ENCODE measurements around the gene ARHGAP6. TPM values are rescaled to one million over a fixed set of nuclear protein-coding genes. Genes with fewer than 3 reads are reported as not detected.
A peak's percentile ranks its signal among the peaks of the same experiment; 100 is the strongest.

ARHGAP6 gene
- polyA plus RNA-seq, 1 donor, result 5.1 TPM

DNA sequence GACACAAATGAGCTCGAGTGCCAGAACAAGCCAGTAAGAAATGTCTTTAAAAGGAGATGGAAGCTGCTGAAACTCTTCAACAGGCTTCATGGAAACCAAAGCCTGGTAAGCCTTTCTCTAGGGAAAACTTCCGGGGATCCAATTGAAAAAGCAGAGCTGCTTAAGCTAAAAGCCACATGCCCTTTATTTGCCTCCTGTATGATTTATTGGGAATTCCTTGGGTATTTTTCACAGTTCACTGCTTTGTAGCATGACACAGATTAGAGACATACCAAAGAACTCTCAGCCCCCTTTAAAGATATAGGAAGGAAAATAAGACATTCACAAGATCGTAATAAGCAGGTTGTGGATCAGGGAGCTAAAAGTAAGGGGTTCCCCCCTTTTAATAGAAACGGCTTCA, 6.5 kb upstream of the ARHGAP6 start:
- no peaks in the 10 kb centered on the region for H3K9me3 ChIP-seq (ENCODE audit: control insufficient read depth, low read depth, low read length)
- no peaks in the 10 kb centered on the region for H3K36me3 ChIP-seq (ENCODE audit: control insufficient read depth, insufficient read depth, low read length)
- no peaks in the 10 kb centered on the region for H3K4me1 ChIP-seq (ENCODE audit: control insufficient read depth, insufficient read depth, low read length)
- no peak overlapping the region for H3K27ac ChIP-seq (ENCODE audit: low read length)
- DNase-seq, result no peak
- peaks cover 4% of the 10 kb centered on the region for H3K27me3 ChIP-seq (ENCODE audit: control insufficient read depth, insufficient read depth, low read length)
- H3K4me3 ChIP-seq (ENCODE audit: low read length), result no peak overlapping the region
- WGBS (ENCODE audit: insufficient coverage, low lambda C conversion rate), result no CpG with 5 or more reads among the region's 4 CpGs

DNA sequence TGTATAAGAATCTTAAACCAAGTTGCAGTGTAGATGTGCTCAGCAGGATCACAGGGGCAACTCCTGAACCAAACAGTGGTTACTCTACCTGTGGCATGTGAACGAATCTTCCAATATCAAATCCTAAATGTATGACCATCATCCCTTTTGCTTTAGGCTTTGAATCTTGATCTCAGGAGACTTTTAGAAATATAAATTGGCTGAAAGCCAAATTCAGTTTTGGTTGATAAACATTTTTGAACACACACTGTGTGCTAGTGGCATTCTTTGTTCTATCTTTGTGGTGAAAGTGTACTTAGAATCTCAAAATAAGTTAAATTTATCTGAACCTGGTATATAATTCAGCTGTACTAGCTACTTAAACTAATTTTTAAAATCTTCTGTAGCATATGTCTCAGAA, 4.6 kb upstream of the ARHGAP6 start:
- Histone ChIP-seq H3K9me3 (ENCODE audit: control insufficient read depth, low read depth, low read length) (no peaks in the 10 kb centered on the region), H3K27me3 (ENCODE audit: control insufficient read depth, insufficient read depth, low read length) (peaks cover 12% of the 10 kb centered on the region), H3K36me3 (ENCODE audit: control insufficient read depth, insufficient read depth, low read length) (no peaks in the 10 kb centered on the region), H3K4me3 (ENCODE audit: low read length) (no peak overlapping the region), H3K27ac (ENCODE audit: low read length) (no peak overlapping the region), H3K4me1 (ENCODE audit: control insufficient read depth, insufficient read depth, low read length) (no peaks in the 10 kb centered on the region)
- DNase-seq, result no peak
- WGBS (ENCODE audit: insufficient coverage, low lambda C conversion rate), result no CpG with 5 or more reads among the region's 1 CpG

DNA sequence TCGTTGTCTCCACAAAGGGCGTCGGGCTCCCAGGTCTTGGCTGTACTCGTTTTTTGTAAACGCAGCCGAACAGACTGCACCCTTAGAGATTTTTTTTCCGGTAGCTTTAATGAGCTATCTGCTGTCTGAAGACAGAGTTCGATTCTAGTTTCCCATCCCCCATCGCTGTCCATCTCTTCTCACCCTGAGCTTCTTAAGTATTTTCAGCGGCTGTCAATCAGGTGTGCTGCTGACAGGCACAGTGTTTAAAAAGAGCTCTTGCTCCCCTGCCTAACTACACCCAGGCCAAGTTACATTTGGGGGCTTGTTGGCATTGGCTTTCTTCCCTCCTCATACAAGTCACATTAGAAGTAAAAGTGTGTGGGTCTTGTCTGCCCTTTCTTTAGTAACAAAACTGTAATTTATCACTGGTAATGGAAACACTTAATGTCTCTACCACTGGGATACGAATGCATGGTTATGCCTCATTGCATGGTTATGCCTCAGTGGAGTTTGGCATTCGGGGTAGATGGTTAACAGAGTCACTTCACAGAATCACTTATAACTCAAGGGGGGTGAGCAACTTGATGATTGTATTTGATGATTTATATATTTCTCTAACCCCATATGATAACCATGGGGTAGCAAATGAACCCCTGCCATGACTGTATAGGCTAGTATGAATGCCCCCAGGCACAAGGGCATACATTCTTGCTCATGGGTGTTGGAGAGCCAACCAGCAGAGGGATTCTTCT, 1.4 kb upstream of the ARHGAP6 start:
- WGBS (ENCODE audit: insufficient coverage, low lambda C conversion rate), result no CpG with 5 or more reads among the region's 12 CpGs
- no peak overlapping the region for H3K4me3 ChIP-seq (ENCODE audit: low read length)
- H3K27ac ChIP-seq (ENCODE audit: low read length), result no peak overlapping the region

DNA sequence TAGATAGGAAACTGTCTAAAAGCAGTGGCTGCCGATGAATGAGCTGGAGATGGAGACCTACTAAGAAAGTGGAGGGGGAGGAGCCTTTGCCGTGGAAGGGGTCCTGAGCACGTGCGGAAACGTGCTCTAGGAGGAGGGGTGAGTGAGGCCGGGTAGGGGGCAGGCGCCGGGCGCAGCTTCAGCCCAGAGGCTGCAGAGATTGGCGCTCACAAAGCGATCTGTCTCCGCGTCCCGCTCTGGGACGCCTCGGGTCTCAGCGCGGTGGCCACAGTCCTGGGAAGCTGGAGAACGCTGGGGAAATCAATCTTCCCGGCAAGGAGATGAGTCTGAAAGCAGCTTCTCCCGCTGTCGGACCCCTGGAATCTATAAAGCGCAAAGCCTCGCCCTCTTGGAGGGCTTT, 444 bp upstream of the ARHGAP6 start:
- no peak overlapping the region for H3K27ac ChIP-seq (ENCODE audit: low read length)
- no peaks in the 10 kb centered on the region for H3K36me3 ChIP-seq (ENCODE audit: control insufficient read depth, insufficient read depth, low read length)
- DNase-seq, result peak in 1 of 2 donors; percentile 18
- H3K4me1 ChIP-seq (ENCODE audit: control insufficient read depth, insufficient read depth, low read length), result no peaks in the 10 kb centered on the region
- peak overlapping the region; percentile 47 for H3K4me3 ChIP-seq (ENCODE audit: low read length)
- no peaks in the 10 kb centered on the region for H3K9me3 ChIP-seq (ENCODE audit: control insufficient read depth, low read depth, low read length)
- no CpG with 5 or more reads among the region's 24 CpGs for WGBS (ENCODE audit: insufficient coverage, low lambda C conversion rate)
- H3K27me3 ChIP-seq (ENCODE audit: control insufficient read depth, insufficient read depth, low read length), result peaks cover 17% of the 10 kb centered on the region

More for the DNA sequence above, 1.4 kb upstream of the ARHGAP6 start:
- DNase-seq, result no peak
- Histone ChIP-seq H3K27me3 (ENCODE audit: control insufficient read depth, insufficient read depth, low read length) (peaks cover 17% of the 10 kb centered on the region), H3K4me1 (ENCODE audit: control insufficient read depth, insufficient read depth, low read length) (no peaks in the 10 kb centered on the region), H3K9me3 (ENCODE audit: control insufficient read depth, low read depth, low read length) (no peaks in the 10 kb centered on the region), H3K36me3 (ENCODE audit: control insufficient read depth, insufficient read depth, low read length) (no peaks in the 10 kb centered on the region)

DNA sequence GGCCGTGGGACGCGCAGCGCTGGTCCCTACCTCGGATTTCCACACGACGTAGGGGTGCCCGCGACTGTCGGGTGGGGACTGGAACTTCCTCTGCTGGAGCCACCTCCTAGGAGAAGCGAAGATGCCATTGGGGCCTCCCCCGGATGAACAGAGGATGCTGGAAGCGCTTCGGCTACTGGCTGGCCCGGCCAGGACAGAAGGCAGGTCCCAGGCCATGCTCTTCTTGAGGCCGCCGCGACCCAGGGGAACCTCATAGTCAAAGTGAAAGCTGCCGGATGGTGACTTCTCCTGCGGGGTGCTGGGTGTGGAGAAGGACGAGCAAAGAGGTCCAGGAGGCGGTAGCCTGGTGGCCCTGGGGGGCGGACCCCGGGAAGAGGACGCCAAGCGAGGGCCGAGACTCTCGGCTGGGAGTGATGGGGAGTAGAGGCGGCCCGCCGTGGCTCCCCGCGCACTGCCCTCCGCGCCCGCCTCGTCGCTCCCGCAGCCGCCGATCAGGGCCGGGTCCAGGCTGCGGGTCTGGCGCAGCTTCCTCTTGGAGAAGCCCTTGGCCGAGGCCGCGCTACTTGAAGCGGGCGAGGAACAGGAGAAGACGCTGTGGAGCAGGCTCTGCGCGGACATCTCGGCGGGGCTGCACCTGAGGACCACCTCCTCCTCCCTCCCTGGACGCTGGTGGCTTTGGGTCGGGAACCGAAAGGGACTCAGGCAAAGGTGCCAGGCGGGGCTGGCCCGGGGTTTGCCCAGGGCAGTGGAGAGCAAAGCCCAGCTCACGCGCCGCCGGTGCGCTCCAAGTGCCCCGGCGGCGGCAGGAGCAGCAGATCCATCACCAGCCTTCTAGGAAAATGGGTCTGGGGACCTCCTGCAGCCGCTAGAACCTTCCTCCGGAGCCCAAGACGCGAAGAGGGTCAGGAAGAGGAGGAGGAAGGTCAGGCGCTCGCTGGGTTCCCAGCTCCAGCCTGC, 1.2 kb downstream of the ARHGAP6 start:
- peak in 1 of 2 donors; percentile 19 for DNase-seq
- no peaks in the 10 kb centered on the region for H3K4me1 ChIP-seq (ENCODE audit: control insufficient read depth, insufficient read depth, low read length)
- peak overlapping the region; percentile 33 for H3K27ac ChIP-seq (ENCODE audit: low read length)
- H3K4me3 ChIP-seq (ENCODE audit: low read length), result peak overlapping the region; percentile 47
- H3K9me3 ChIP-seq (ENCODE audit: control insufficient read depth, low read depth, low read length), result no peaks in the 10 kb centered on the region
- no CpG with 5 or more reads among the region's 73 CpGs for WGBS (ENCODE audit: insufficient coverage, low lambda C conversion rate)
- H3K27me3 ChIP-seq (ENCODE audit: control insufficient read depth, insufficient read depth, low read length), result peaks cover 17% of the 10 kb centered on the region
- no peaks in the 10 kb centered on the region for H3K36me3 ChIP-seq (ENCODE audit: control insufficient read depth, insufficient read depth, low read length)

DNA sequence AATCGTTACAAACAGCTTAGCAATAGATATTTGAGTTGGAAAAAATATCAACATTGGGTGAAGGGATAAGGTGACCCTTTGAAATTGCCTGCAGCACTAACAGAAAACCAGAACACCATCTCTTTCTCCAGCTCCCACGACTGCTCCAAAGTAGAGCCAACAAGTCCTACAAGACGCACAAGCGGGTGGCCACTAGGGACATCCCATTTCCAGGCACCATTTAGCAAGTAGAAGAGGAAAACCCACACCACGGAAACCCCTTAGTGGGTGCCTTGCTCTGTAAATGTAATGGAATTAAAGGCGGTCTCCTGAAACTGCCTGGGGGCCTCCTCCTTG, 1.9 kb downstream of the ARHGAP6 start:
- Histone ChIP-seq H3K9me3 (ENCODE audit: control insufficient read depth, low read depth, low read length) (no peaks in the 10 kb centered on the region), H3K4me1 (ENCODE audit: control insufficient read depth, insufficient read depth, low read length) (no peaks in the 10 kb centered on the region), H3K36me3 (ENCODE audit: control insufficient read depth, insufficient read depth, low read length) (no peaks in the 10 kb centered on the region), H3K27me3 (ENCODE audit: control insufficient read depth, insufficient read depth, low read length) (peaks cover 17% of the 10 kb centered on the region), H3K4me3 (ENCODE audit: low read length) (peak overlapping the region; percentile 47), H3K27ac (ENCODE audit: low read length) (no peak overlapping the region)
- WGBS (ENCODE audit: insufficient coverage, low lambda C conversion rate), result no CpG with 5 or more reads among the region's 6 CpGs
- no peak for DNase-seq

DNA sequence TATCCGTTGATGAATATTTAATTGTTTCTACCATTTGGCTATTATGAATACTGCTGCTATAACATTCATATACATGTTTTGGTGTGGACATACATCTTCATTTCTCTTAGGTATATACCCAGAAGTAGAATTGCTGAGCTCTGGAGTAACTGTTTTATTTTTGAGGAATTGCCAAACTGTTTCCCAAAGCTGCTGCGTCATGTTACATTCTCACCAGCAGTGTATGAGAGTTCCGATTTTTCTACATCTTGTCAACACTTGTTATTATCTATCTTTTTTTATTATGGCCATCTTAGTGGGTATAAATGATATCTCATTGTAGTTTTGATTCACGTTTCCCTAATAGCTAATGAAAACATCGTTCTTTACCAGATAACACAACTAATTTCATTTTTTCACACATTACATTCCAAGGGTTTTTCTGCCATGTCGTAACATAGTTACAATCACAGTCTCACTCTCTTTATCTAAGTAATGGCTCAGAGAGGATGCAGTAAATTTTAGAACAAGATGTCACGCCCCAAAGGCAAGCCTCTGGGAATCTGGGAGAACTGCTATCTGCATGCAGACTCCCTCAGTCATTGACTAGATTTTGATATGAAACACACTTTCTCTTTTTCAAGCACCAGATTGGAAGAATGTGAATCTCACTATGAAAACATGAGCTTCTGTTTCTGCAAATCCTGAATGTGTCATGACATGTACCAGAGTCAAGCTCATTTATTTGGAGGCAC, 10.3 kb downstream of the ARHGAP6 start:
- Histone ChIP-seq H3K27ac (ENCODE audit: low read length) (no peak overlapping the region), H3K36me3 (ENCODE audit: control insufficient read depth, insufficient read depth, low read length) (no peaks in the 10 kb centered on the region), H3K9me3 (ENCODE audit: control insufficient read depth, low read depth, low read length) (no peaks in the 10 kb centered on the region), H3K4me3 (ENCODE audit: low read length) (no peak overlapping the region), H3K4me1 (ENCODE audit: control insufficient read depth, insufficient read depth, low read length) (no peaks in the 10 kb centered on the region), H3K27me3 (ENCODE audit: control insufficient read depth, insufficient read depth, low read length) (no peaks in the 10 kb centered on the region)
- WGBS (ENCODE audit: insufficient coverage, low lambda C conversion rate), result no CpG with 5 or more reads among the region's 7 CpGs
- no peak for DNase-seq

DNA sequence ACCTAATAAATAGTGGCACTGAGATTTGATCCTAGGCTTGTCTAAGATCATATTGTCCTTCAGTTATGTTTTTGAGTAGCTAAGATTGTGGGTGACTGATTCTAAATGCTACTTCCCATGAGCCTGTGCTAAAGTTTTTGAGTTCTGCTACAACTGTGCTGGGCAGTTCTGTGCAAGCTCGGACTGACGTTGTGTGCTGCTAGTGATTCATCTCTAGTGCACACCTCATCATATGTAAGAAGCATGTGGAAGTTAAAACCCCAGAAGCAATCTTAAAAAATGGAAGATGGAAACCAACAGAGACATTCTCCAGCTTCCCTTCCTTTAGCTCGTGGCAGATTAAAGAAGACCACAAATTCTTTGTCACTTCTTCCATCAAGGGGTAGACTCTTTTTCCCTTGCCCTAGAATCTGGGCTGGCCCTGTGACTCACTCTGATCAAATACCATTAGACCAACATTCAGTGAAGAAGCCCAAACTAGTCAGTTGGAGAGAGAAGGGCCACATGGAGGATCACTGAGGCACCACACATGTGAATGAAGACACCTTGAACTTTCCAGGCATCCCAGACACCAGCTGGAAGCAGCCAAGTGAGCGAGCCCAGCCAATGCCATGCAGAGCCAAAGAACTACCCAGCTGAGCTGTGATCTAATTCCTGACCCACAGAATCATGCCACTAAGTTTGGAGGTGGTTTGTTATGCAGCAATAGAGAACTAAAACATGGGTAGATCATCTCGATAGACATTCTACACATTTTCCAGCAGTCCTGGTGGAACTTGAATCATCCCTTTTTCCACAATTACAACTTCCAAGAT, 16.8 kb downstream of the ARHGAP6 start:
- no peaks in the 10 kb centered on the region for H3K36me3 ChIP-seq (ENCODE audit: control insufficient read depth, insufficient read depth, low read length)
- no peaks in the 10 kb centered on the region for H3K9me3 ChIP-seq (ENCODE audit: control insufficient read depth, low read depth, low read length)
- no CpG with 5 or more reads among the region's 5 CpGs for WGBS (ENCODE audit: insufficient coverage, low lambda C conversion rate)
- H3K27ac ChIP-seq (ENCODE audit: low read length), result no peak overlapping the region
- no peak overlapping the region for H3K4me3 ChIP-seq (ENCODE audit: low read length)
- DNase-seq, result no peak
- H3K4me1 ChIP-seq (ENCODE audit: control insufficient read depth, insufficient read depth, low read length), result no peaks in the 10 kb centered on the region
- H3K27me3 ChIP-seq (ENCODE audit: control insufficient read depth, insufficient read depth, low read length), result no peaks in the 10 kb centered on the region

DNA sequence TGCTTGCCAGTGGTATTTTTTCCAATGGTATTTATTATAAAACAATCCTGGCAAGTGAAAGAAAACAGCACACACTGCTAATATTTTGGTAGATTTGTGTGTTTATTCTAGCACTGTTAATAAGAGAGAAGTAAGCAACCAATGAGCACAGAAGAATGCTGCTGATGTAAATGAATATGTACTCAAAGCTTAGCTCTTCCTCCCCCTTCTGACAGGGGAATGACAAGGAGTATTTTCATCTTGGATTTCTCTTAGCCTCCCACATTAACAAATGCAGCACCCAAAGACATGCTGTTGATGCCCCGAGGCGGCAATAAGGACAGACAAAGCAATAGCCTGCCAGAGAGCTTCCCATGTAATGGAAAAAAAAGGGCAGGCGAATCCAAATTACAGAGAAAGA, 18.6 kb downstream of the ARHGAP6 start:
- H3K4me1 ChIP-seq (ENCODE audit: control insufficient read depth, insufficient read depth, low read length), result no peaks in the 10 kb centered on the region
- H3K27me3 ChIP-seq (ENCODE audit: control insufficient read depth, insufficient read depth, low read length), result no peaks in the 10 kb centered on the region
- H3K27ac ChIP-seq (ENCODE audit: low read length), result no peak overlapping the region
- no peaks in the 10 kb centered on the region for H3K36me3 ChIP-seq (ENCODE audit: control insufficient read depth, insufficient read depth, low read length)
- H3K4me3 ChIP-seq (ENCODE audit: low read length), result no peak overlapping the region
- H3K9me3 ChIP-seq (ENCODE audit: control insufficient read depth, low read depth, low read length), result no peaks in the 10 kb centered on the region
- WGBS (ENCODE audit: insufficient coverage, low lambda C conversion rate), result no CpG with 5 or more reads among the region's 3 CpGs
- no peak for DNase-seq

Data from large intestine (tissue), 3 donors.